H1 (cell line): Measurements from ENCODE around the gene KDSR. TPM values are rescaled to one million over a fixed set of nuclear protein-coding genes. Genes with fewer than 3 reads are reported as not detected.

Experiments used
- CTCF ChIA-PET: fragments of 300-600 bp; sonication (Branson Sonifier 250); formaldehyde crosslinking; loops from one replicate; lab custom pipeline; 2021; ENCODE audit not compliant: partially characterized antibody; lab: Charles Lee
- POLR2A ChIA-PET: fragments of 300-600 bp; sonication (Branson Sonifier 250); formaldehyde crosslinking; loops from one replicate; lab custom pipeline; 2021; ENCODE audit warnings: inconsistent platforms; ENCODE audit not compliant: partially characterized antibody; lab: Charles Lee
- DNase-seq, 2 experiments: peaks; one replicate each; pipeline versions ENCODE4 v3.0.0 to v3.0.0-alpha.2; 2010 to 2022; ENCODE audit warnings: low spot score in 2 of 2, low read depth in 1 of 2, mixed read lengths in 1 of 2
- FAIRE-seq: peaks from 2 replicates; lab custom pipeline; 2011; peaks lifted over from hg19 to GRCh38; lab: Jason Lieb, UNC
- H2AFZ ChIP-seq: 2 replicates; pipeline ENCODE4 v1.8.1; 2012; ENCODE audit warnings: low read length, inconsistent platforms
- H2AK5ac ChIP-seq: 2 replicates; pipeline ENCODE4 v1.6.1; 2013; ENCODE audit warnings: low read depth, low read length
- H2BK120ac ChIP-seq: replicated peaks from 2 replicates; pipeline ENCODE3; 2013; ENCODE audit warnings: low read depth, low read length, inconsistent platforms
- H2BK12ac ChIP-seq: 2 replicates; pipeline ENCODE4 v1.6.1; 2013; ENCODE audit warnings: low read depth, low read length
- H2BK15ac ChIP-seq: 2 replicates; pipeline ENCODE4 v1.6.1; 2013; ENCODE audit warnings: low read length
- H2BK20ac ChIP-seq: 2 replicates; pipeline ENCODE4 v1.6.1; 2013; ENCODE audit warnings: low read length
- H2BK5ac ChIP-seq: 2 replicates; pipeline ENCODE4 v1.6.1; 2013; ENCODE audit warnings: low read depth, low read length
- H3K14ac ChIP-seq: 2 replicates; pipeline ENCODE4 v1.6.1; 2013; ENCODE audit warnings: inconsistent platforms; ENCODE audit not compliant: insufficient read length
- H3K18ac ChIP-seq: 2 replicates; pipeline ENCODE4 v1.6.1; 2013; ENCODE audit warnings: low read length; ENCODE audit errors: extremely low read depth
- H3K23ac ChIP-seq: 2 replicates; pipeline ENCODE4 v1.6.1; 2013; ENCODE audit warnings: inconsistent platforms; ENCODE audit not compliant: insufficient read length
- H3K23me2 ChIP-seq: 2 replicates; pipeline ENCODE4 v1.6.1; 2013; ENCODE audit warnings: low read depth, low read length
- H3K27ac ChIP-seq: 2 replicates; pipeline ENCODE4 v1.6.1; 2011; ENCODE audit warnings: low read depth, low read length, inconsistent platforms
- H3K27me3 ChIP-seq, 4 experiments: replicated peaks in 1 of 4; 1 replicate in 1 of 4; 2 replicates in 3 of 4; pipeline versions ENCODE4 v1.6.1 to v1.8.1; 2011 to 2013; ENCODE audit warnings: low read length in 3 of 4, mild to moderate bottlenecking in 3 of 4, inconsistent platforms in 2 of 4, mixed read lengths in 2 of 4, moderate library complexity in 1 of 4; ENCODE audit not compliant: control insufficient read depth in 3 of 4, insufficient read depth in 3 of 4; ENCODE audit errors: extremely low read depth in 1 of 4
- H3K36me3 ChIP-seq, 4 experiments: 2 replicates each; pipeline versions ENCODE4 v1.6.1 to v1.8.1; 2011 to 2013; ENCODE audit warnings: mild to moderate bottlenecking in 4 of 4, low read length in 3 of 4, moderate library complexity in 2 of 4, control low read depth in 1 of 4, inconsistent platforms in 1 of 4; ENCODE audit not compliant: insufficient read depth in 4 of 4, control insufficient read depth in 2 of 4
- H3K4ac ChIP-seq: replicated peaks from 2 replicates; pipeline ENCODE3; 2013; ENCODE audit warnings: low read length, low read depth, mixed read lengths, inconsistent platforms; ENCODE audit not compliant: insufficient read length
- H3K4me1 ChIP-seq, 4 experiments: replicated peaks in 1 of 4; 1 replicate in 1 of 4; 2 replicates in 3 of 4; pipeline versions ENCODE4 v1.6.1 to v1.8.1; 2011 to 2013; ENCODE audit warnings: low read length in 3 of 4, inconsistent platforms in 2 of 4, mixed read lengths in 1 of 4; ENCODE audit not compliant: insufficient read depth in 4 of 4, control insufficient read depth in 3 of 4
- H3K4me2 ChIP-seq, 2 experiments: 2 replicates each; pipeline versions ENCODE4 v1.6.1 to v1.8.1; 2011 to 2013; ENCODE audit warnings: low read depth in 2 of 2, low read length in 2 of 2, control low read depth in 1 of 2, inconsistent platforms in 1 of 2, mild to moderate bottlenecking in 1 of 2; ENCODE audit not compliant: insufficient read depth in 1 of 2
- H3K4me3 ChIP-seq, 4 experiments: fragments of 200-600, 300-600 bp in 1 of 4; sonication (generic), shearing (Covaris generic), sonication (Bioruptor Twin) in 1 of 4; 2 replicates each; pipeline versions ENCODE4 v1.5.1 to v1.8.1; 2011 to 2016; ENCODE audit warnings: low read length in 4 of 4, low read depth in 3 of 4, control low read depth in 2 of 4, inconsistent platforms in 2 of 4, mild to moderate bottlenecking in 2 of 4, mixed read lengths in 1 of 4, moderate library complexity in 1 of 4; ENCODE audit not compliant: insufficient read depth in 2 of 4; ENCODE audit errors: extremely low read depth in 1 of 4
- H3K56ac ChIP-seq: replicated peaks from 2 replicates; pipeline ENCODE3; 2013; ENCODE audit warnings: low read depth, mild to moderate bottlenecking, mixed read lengths, low read length, inconsistent platforms; ENCODE audit not compliant: insufficient read length
- H3K79me1 ChIP-seq: 2 replicates; pipeline ENCODE4 v1.6.1; 2013; ENCODE audit warnings: low read depth, low read length, control low read depth
- H3K79me2 ChIP-seq, 2 experiments: 2 replicates each; pipeline versions ENCODE4 v1.6.1 to v1.8.1; 2012 to 2013; ENCODE audit warnings: low read length in 2 of 2, mild to moderate bottlenecking in 2 of 2, inconsistent platforms in 1 of 2; ENCODE audit not compliant: insufficient read depth in 2 of 2, control insufficient read depth in 1 of 2
- H3K9ac ChIP-seq, 4 experiments: replicated peaks in 1 of 4; 1 replicate in 1 of 4; 2 replicates in 3 of 4; pipeline versions ENCODE4 v1.6.1 to v1.8.1; 2011 to 2013; ENCODE audit warnings: low read depth in 3 of 4, low read length in 3 of 4, control low read depth in 2 of 4, mild to moderate bottlenecking in 2 of 4, moderate library complexity in 2 of 4, inconsistent platforms in 1 of 4; ENCODE audit errors: extremely low read depth in 1 of 4
- H3K9me3 ChIP-seq, 2 experiments: 2 replicates each; pipeline versions ENCODE4 v1.6.1 to v1.8.1; 2012 to 2013; ENCODE audit warnings: mild to moderate bottlenecking in 2 of 2, moderate library complexity in 2 of 2, control low read depth in 1 of 2, inconsistent platforms in 1 of 2, low read depth in 1 of 2, low read length in 1 of 2, mixed read lengths in 1 of 2; ENCODE audit not compliant: insufficient read depth in 2 of 2
- H4K20me1 ChIP-seq, 2 experiments: replicated peaks in 1 of 2; 2 replicates each; pipeline versions ENCODE3 to v1.8.1; 2011 to 2013; ENCODE audit warnings: inconsistent platforms in 2 of 2, low read length in 2 of 2, mild to moderate bottlenecking in 1 of 2; ENCODE audit not compliant: insufficient read depth in 2 of 2, control insufficient read depth in 1 of 2
- H4K5ac ChIP-seq: 2 replicates; pipeline ENCODE4 v1.6.1; 2013; ENCODE audit warnings: low read length, low read depth, mixed read lengths, inconsistent platforms; ENCODE audit not compliant: insufficient read length
- H4K8ac ChIP-seq: 2 replicates; pipeline ENCODE4 v1.8.0; 2013; ENCODE audit warnings: mild to moderate bottlenecking, moderate library complexity, low read length, inconsistent platforms; ENCODE audit not compliant: insufficient read depth; ENCODE audit errors: extremely low read depth
- H4K91ac ChIP-seq: replicated peaks from 2 replicates; pipeline ENCODE3; 2013; ENCODE audit warnings: low read length, mixed read lengths, inconsistent platforms; ENCODE audit not compliant: insufficient read length
- BACH1 ChIP-seq: IDR thresholded peaks from 2 replicates; pipeline ENCODE4 v1.6.1; 2012; ENCODE audit warnings: low read length, improper control_type of control experiment
- EZH2 ChIP-seq: fragments of 200-600 bp; sonication (generic); IDR thresholded peaks from 2 replicates; pipeline ENCODE4 v1.7.1; 2012; ENCODE audit warnings: low read depth, mild to moderate bottlenecking, moderate library complexity, low read length, inconsistent platforms; ENCODE audit not compliant: severe bottlenecking
- GABPA ChIP-seq: IDR thresholded peaks from 2 replicates; pipeline ENCODE4 v1.6.1; 2011; ENCODE audit warnings: mild to moderate bottlenecking, low read length, moderate library complexity, borderline replicate concordance; ENCODE audit not compliant: insufficient read depth
- JUN ChIP-seq: IDR thresholded peaks from 2 replicates; pipeline ENCODE4 v1.6.1; 2011; ENCODE audit warnings: low read depth, mild to moderate bottlenecking, improper control_type of control experiment, low read length
- KDM4A ChIP-seq: IDR thresholded peaks from one replicate; pipeline ENCODE4 v1.7.1; 2012; ENCODE audit warnings: low read depth, mild to moderate bottlenecking, moderate library complexity, low read length, inconsistent platforms; ENCODE audit not compliant: severe bottlenecking
- KDM5A ChIP-seq: fragments of 200-600 bp; IDR thresholded peaks from 2 replicates; pipeline ENCODE4 v1.7.1; 2012; ENCODE audit warnings: mild to moderate bottlenecking, low read length, inconsistent platforms, mixed read lengths
- NRF1 ChIP-seq: IDR thresholded peaks from 2 replicates; pipeline ENCODE4 v1.6.1; 2011; ENCODE audit warnings: mild to moderate bottlenecking, low read depth, low read length, improper control_type of control experiment
- RNF2 ChIP-seq: fragments of 200-900, 300-1000 bp; sonication (generic); IDR thresholded peaks from 2 replicates; pipeline ENCODE4 v1.7.1; 2016; ENCODE audit warnings: borderline replicate concordance, low read depth, mild to moderate bottlenecking, antibody characterized with exemption, low read length; ENCODE audit not compliant: poor library complexity, severe bottlenecking; ENCODE audit errors: missing control alignments
- RXRA ChIP-seq: IDR thresholded peaks from 2 replicates; pipeline ENCODE4 v1.6.1; 2011; ENCODE audit warnings: low read depth, mild to moderate bottlenecking, low read length, moderate library complexity; ENCODE audit not compliant: insufficient read depth
- SUZ12 ChIP-seq: fragments of 200-600 bp; sonication (generic); IDR thresholded peaks from 2 replicates; pipeline ENCODE4 v1.6.1; 2012; ENCODE audit warnings: mild to moderate bottlenecking, inconsistent platforms, low read length, moderate library complexity, mixed read lengths
- WGBS, 2 experiments: shearing (Covaris generic) in 1 of 2; methylation state at CpG; one replicate each; pipeline versions ENCODE4 v1.1.6 to v1.1.7; 2013 to 2015; ENCODE audit warnings: low lambda C conversion rate in 2 of 2, mixed read lengths in 2 of 2, inconsistent platforms in 1 of 2, low coverage in 1 of 2, missing lambda C conversion rate in 1 of 2; ENCODE audit not compliant: insufficient replicate concordance in 2 of 2, insufficient coverage in 1 of 2, insufficient read length in 1 of 2; ENCODE audit errors: extremely low coverage in 1 of 2, missing lambda C conversion rate in 1 of 2; 5-methylcytosine and 5-hydroxymethylcytosine counted together
- polyA plus RNA-seq, 7 experiments: library from polyadenylated mRNA; depleted of rRNA in 3 of 7; stranded (reverse) in 5 of 7; unstranded in 2 of 7; fragments of >200 nt in 5 of 7; fragments of 200-250 nt in 2 of 7; gene quantifications; 1 replicate in 5 of 7; 2 replicates in 1 of 7; 4 replicates in 1 of 7; pipeline versions ENCODE4 v1.2.1 to v1.2.3, GENCODE V29; 2011 to 2013; ENCODE audit warnings: missing spikeins in 2 of 7, mixed read lengths in 2 of 7
- total RNA-seq: library from RNA; stranded (reverse); fragmentation: NEBNext Ultra II Directional; extraction: Animal tissue kit (Norgen Biotek cat#: 25700); gene quantifications from 2 replicates; pipeline ENCODE4 v1.2.1, GENCODE V29; 2021
- TF ChIP-seq, protein P1 (sequence below): IDR thresholded peaks from 2 replicates; pipeline ENCODE4 v1.6.1; 2011; ENCODE audit warnings: low read length, improper control_type of control experiment

Gene KDSR
- total and polyA plus RNA-seq, 2 of the 8 experiments (the other 6 are each of a cell fraction or from before 2014, with no cell fraction given) = 12.4 to 50.5 TPM

DNA sequence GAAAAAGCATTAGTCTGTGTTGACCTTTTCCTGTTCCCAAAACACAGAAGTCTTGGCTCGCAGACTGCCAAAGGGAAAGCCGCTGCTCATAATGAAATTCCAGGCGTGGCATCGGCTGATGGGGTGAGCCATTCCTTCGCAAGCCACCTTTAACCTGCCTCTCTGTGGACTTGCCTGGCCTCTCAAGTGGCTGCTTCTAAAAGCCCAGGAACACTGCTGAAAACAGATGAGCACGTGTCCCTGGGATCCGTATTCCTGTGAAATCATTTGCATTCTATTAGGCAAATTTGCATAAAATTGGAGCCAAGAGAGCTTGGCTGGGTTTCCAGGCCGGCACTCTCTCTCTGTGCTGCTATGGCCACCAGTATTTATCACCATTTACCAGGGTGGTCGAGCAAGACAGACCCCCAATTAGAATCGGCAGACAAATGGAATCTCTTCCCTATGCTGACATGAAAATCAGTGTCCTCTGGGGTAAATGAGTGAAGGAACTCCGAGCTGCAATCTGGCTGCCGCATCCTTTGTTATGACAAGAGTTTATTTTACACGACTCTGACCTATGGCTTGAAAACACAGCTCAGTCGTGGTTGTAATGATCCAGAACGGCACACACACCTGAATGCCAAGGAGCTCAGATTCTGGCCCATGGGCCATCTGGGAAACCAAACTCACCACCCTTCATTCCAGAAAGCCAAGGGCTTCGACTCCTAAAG lies 69.2 kb downstream of the KDSR start:
- Histone ChIP-seq H4K5ac (no peak overlapping the region), H3K9me3 (no peaks in the 10 kb centered on the region), H3K4me2 (no peak overlapping the region; a peak in 1 of 4 replicates), H3K4ac (no peak overlapping the region), H3K9ac (no peak overlapping the region), H4K8ac (no peak overlapping the region), H4K91ac (no peak overlapping the region), H3K23me2 (no peaks in the 10 kb centered on the region), H2BK5ac (no peak overlapping the region), H3K4me3 (no peak overlapping the region), H4K20me1 (no peaks in the 10 kb centered on the region), H2AFZ (no peak overlapping the region), H3K4me1 (peaks cover 4 to 6% (median 5%) of the 10 kb centered on the region in 4 experiments; a peak in 4 of 7 replicates), H3K27me3 (no peaks in the 10 kb centered on the region), H3K23ac (no peak overlapping the region), H3K79me2 (no peaks in the 10 kb centered on the region), H3K14ac (no peak overlapping the region), H3K18ac (no peak overlapping the region), H2BK20ac (0 out of 2 replicates have a peak overlapping the region, but pooled peaks have one; percentile 2), H2BK15ac (no peak overlapping the region), H2BK12ac (0 out of 2 replicates have a peak overlapping the region, but pooled peaks have one; percentile 6), H3K36me3 (no peaks in the 10 kb centered on the region), H3K79me1 (no peaks in the 10 kb centered on the region), H3K56ac (no peak overlapping the region), H2BK120ac (no peak overlapping the region), H3K27ac (no peak overlapping the region), H2AK5ac (no peak overlapping the region)
- ChIA-PET POLR2A (no interaction called here), CTCF (interaction anchor here (0.6 to 2.2 kb wide), 8 partner anchors 9 to 469 kb away, joined by 3 to 9 read pairs (median 3); no protein-coding TSS in a partner anchor)
- FAIRE-seq (no peak), DNase-seq (no peak)
- 75% methylated on average over 16 of the region's 16 CpGs; no CpG with 5 or more reads in 1 of the 2 experiments for WGBS, 2 experiments
- TF ChIP-seq KDM5A = no peak
- TF ChIP-seq GABPA = no peak
- no peak for TF ChIP-seq RXRA
- TF ChIP-seq KDM4A = no peak
- no peak for TF ChIP-seq RNF2
- no peak for TF ChIP-seq NRF1
- no peak for TF ChIP-seq BACH1
- TF ChIP-seq, protein P1, sequence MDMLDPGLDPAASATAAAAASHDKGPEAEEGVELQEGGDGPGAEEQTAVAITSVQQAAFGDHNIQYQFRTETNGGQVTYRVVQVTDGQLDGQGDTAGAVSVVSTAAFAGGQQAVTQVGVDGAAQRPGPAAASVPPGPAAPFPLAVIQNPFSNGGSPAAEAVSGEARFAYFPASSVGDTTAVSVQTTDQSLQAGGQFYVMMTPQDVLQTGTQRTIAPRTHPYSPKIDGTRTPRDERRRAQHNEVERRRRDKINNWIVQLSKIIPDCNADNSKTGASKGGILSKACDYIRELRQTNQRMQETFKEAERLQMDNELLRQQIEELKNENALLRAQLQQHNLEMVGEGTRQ = no peak
- no peak for TF ChIP-seq SUZ12
- no peak for TF ChIP-seq JUN
- TF ChIP-seq EZH2 = no peak
